Caco-2 (cell line): ENCODE measurements around the gene MROH2A. TPM values are rescaled to one million over a fixed set of nuclear protein-coding genes. Genes with fewer than 3 reads are reported as not detected.

Experiments
- BruUV-seq: library from RNA; stranded (reverse); fragments of 400-500 nt; replicated peaks from 2 replicates; lab custom pipeline; 2021; lab: Mats Ljungman, UMichigan
- CTCF ChIA-PET: fragments of 300-600 bp; sonication (Branson Sonifier 250); formaldehyde crosslinking; loops from one replicate; lab custom pipeline; 2022; ENCODE audit warnings: antibody characterized with exemption; lab: Charles Lee
- POLR2A ChIA-PET: fragments of 300-600 bp; sonication (Branson Sonifier 250); formaldehyde crosslinking; loops from one replicate; lab custom pipeline; 2022; ENCODE audit warnings: antibody characterized with exemption; lab: Charles Lee
- DNase-seq, 2 experiments: peaks; one replicate each; pipeline versions ENCODE4 v3.0.0 to v3.0.0-alpha.2; 2020 to 2022
- H3K27me3 ChIP-seq: replicated peaks from 2 replicates; pipeline ENCODE4 v1.6.0; 2011; ENCODE audit warnings: low read length; ENCODE audit not compliant: control insufficient read depth, insufficient read depth
- H3K36me3 ChIP-seq: 2 replicates; pipeline ENCODE4 v1.5.1; 2011; ENCODE audit warnings: low read length; ENCODE audit not compliant: control insufficient read depth, insufficient read depth
- H3K4me1 ChIP-seq: fragments of 250-450 bp; sonication (Bioruptor Pico); 2 replicates; pipeline ENCODE4 v1.5.1; 2020; ENCODE audit warnings: mild to moderate bottlenecking
- H3K4me3 ChIP-seq: 2 replicates; pipeline ENCODE4 v1.5.1; 2011; ENCODE audit warnings: low read depth, mild to moderate bottlenecking, control low read depth, low read length
- H3K9me3 ChIP-seq: fragments of 250-450 bp; sonication (Bioruptor Pico); 2 replicates; pipeline ENCODE4 v1.5.1; 2020; ENCODE audit warnings: mild to moderate bottlenecking, moderate library complexity
- H3K27ac Mint-ChIP-seq: one replicate; pipeline ENCODE4 v1.8.0; 2022; ENCODE audit warnings: mixed read lengths; ENCODE audit not compliant: unreplicated experiment
- H3K27me3 Mint-ChIP-seq: one replicate; pipeline ENCODE4 v1.8.0; 2022; ENCODE audit warnings: mixed read lengths; ENCODE audit not compliant: insufficient read depth, unreplicated experiment
- H3K36me3 Mint-ChIP-seq: one replicate; pipeline ENCODE4 v1.8.0; 2022; ENCODE audit warnings: mild to moderate bottlenecking, mixed read lengths; ENCODE audit not compliant: insufficient read depth, unreplicated experiment
- H3K4me1 Mint-ChIP-seq: one replicate; pipeline ENCODE4 v1.8.0; 2022; ENCODE audit warnings: low read depth, mixed read lengths; ENCODE audit not compliant: unreplicated experiment
- H3K4me3 Mint-ChIP-seq: one replicate; pipeline ENCODE4 v1.8.0; 2022; ENCODE audit warnings: mild to moderate bottlenecking, moderate library complexity, mixed read lengths; ENCODE audit not compliant: unreplicated experiment
- H3K9me3 Mint-ChIP-seq: one replicate; pipeline ENCODE4 v1.8.0; 2022; ENCODE audit warnings: mixed read lengths; ENCODE audit not compliant: unreplicated experiment
- CTCF ChIP-seq, 2 experiments: fragments of 200-600 bp in 1 of 2; IDR thresholded peaks; 1 replicate in 1 of 2; 2 replicates in 1 of 2; pipeline versions ENCODE4 v1.5.1 to v1.8.0; 2011 to 2022; ENCODE audit warnings: antibody characterized with exemption in 1 of 2, control low read depth in 1 of 2, inconsistent platforms in 1 of 2, low read depth in 1 of 2, low read length in 1 of 2, mild to moderate bottlenecking in 1 of 2, moderate library complexity in 1 of 2; ENCODE audit not compliant: insufficient read depth in 1 of 2, severe bottlenecking in 1 of 2, unreplicated experiment in 1 of 2
- intact Hi-C: fragments of 100-400 bp; cut with micrococcal nuclease; formaldehyde crosslinking; loops from one replicate; pipeline ENCODE4 v1.10.0; 2022; ENCODE audit not compliant: unreplicated experiment
- total RNA-seq: library from RNA; stranded (reverse); gene quantifications from 2 replicates; pipeline ENCODE4 v1.2.3, GENCODE V29; 2022

The MROH2A gene
- total RNA-seq, 1 experiment from 2014 or later: not detected

GRCh38 chr2:233799716-233800115 is 21.6 kb downstream of the MROH2A start:
- BruUV-seq: no TSS peak
- ChIA-PET CTCF (no interaction called here), POLR2A (no interaction called here)
- Mint-ChIP-seq H3K4me1 (no peaks in the 10 kb centered on the region), H3K27ac (no peak overlapping the region), H3K4me3 (no peak overlapping the region), H3K9me3 (no peaks in the 10 kb centered on the region), H3K27me3 (no peaks in the 10 kb centered on the region), H3K36me3 (no peaks in the 10 kb centered on the region)
- no peak for TF ChIP-seq CTCF (IDR thresholded peaks at IDR 0.05; ENCODE audit: insufficient read depth in 1 of 2, low read depth in 1 of 2, low read length in 1 of 2, severe bottlenecking in 1 of 2, unreplicated experiment in 1 of 2)
- no peaks in the 10 kb centered on the region for H3K36me3 ChIP-seq
- DNase-seq: no peak
- no peaks in the 10 kb centered on the region for H3K27me3 ChIP-seq
- no peaks in the 10 kb centered on the region for H3K4me1 ChIP-seq
- H3K9me3 ChIP-seq: no peaks in the 10 kb centered on the region
- H3K4me3 ChIP-seq: no peak overlapping the region
- intact Hi-C loops: no loop called here

GRCh38 chr2:233800208-233800607 is 22.1 kb downstream of the MROH2A start:
- no peak for DNase-seq
- no TSS peak for BruUV-seq
- no peaks in the 10 kb centered on the region for H3K4me1 ChIP-seq
- Mint-ChIP-seq H3K27ac (no peak overlapping the region), H3K4me3 (no peak overlapping the region), H3K4me1 (no peaks in the 10 kb centered on the region), H3K9me3 (no peaks in the 10 kb centered on the region), H3K27me3 (no peaks in the 10 kb centered on the region), H3K36me3 (no peaks in the 10 kb centered on the region)
- no peaks in the 10 kb centered on the region for H3K27me3 ChIP-seq
- H3K4me3 ChIP-seq: no peak overlapping the region
- H3K9me3 ChIP-seq: no peaks in the 10 kb centered on the region
- CTCF ChIA-PET: no interaction called here
- H3K36me3 ChIP-seq: no peaks in the 10 kb centered on the region
- TF ChIP-seq CTCF (IDR thresholded peaks at IDR 0.05; ENCODE audit: insufficient read depth in 1 of 2, low read depth in 1 of 2, low read length in 1 of 2, severe bottlenecking in 1 of 2, unreplicated experiment in 1 of 2): no peak
- POLR2A ChIA-PET: no interaction called here
- intact Hi-C loops: no loop called here

GRCh38 chr2:233801357-233802131 is 23.4 kb downstream of the MROH2A start:
- Histone ChIP-seq H3K27me3 (no peaks in the 10 kb centered on the region), H3K36me3 (no peaks in the 10 kb centered on the region), H3K4me1 (no peaks in the 10 kb centered on the region), H3K4me3 (no peak overlapping the region), H3K9me3 (no peaks in the 10 kb centered on the region)
- ChIA-PET CTCF (no interaction called here), POLR2A (no interaction called here)
- Mint-ChIP-seq H3K4me3 (no peak overlapping the region), H3K27ac (no peak overlapping the region), H3K36me3 (no peaks in the 10 kb centered on the region), H3K27me3 (no peaks in the 10 kb centered on the region), H3K4me1 (no peaks in the 10 kb centered on the region), H3K9me3 (no peaks in the 10 kb centered on the region)
- intact Hi-C loops: no loop called here
- BruUV-seq: no TSS peak
- DNase-seq: no peak
- TF ChIP-seq CTCF (IDR thresholded peaks at IDR 0.05; ENCODE audit: insufficient read depth in 1 of 2, low read depth in 1 of 2, low read length in 1 of 2, severe bottlenecking in 1 of 2, unreplicated experiment in 1 of 2): no peak
